CD4-positive, alpha-beta T cell treated with Interleukin-21 for 1 hour (primary cell): ENCODE measurements around the gene FOXO3.

Experiments used
- DNase-seq: peaks from one replicate; pipeline ENCODE4 v3.0.0-alpha.2; 2020

The FOXO3 gene

DNA sequence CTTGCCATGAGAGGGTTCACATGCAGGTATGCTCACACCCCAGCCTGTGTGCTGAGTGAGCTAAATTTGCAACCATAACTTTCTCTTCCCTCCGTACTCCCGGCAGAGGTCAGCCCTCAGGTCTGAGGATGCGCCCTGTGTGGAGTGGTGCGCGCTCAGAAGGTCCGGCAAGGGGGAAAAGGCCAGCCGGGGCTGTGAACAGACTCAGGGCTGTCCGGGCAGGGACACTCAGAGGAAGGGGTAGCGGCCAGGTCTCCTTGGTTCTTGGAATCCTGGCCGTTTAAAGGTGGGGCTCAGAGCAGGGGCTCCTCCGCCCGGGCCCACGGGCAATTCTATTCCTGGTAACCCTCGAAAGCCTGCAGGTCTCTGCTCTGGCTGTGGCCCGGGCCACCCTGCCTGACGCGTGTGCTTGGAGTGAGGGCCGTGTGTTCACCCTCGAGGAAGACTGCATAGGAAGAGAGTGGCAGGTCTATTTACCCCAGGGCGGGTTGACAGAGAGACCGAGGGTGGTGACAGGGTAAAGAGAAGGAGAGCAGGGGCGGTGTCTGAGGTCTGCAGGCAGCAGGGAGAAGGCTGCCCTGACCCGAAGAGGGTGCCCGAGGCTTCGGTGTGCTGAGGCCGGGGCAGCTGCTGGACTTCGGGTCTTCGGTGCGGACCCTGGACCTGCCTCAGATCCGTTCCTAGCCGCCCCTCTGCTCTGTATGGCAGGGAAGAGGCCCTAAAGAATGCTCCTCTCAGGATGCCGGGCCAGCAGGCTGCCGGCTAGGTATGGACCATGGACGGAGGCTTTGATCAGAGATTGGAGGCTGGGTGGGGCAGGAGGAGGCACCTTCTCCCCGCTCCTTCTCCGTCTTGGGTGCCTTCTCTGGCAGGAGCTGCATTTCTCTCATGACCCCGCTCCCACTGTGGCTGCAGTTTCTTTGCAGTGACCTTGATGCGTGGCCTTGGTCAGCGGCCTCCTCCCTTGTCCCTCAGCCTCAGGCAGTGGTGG lies 156.4 kb downstream of the FOXO3 start:
- no peak for DNase-seq

DNA sequence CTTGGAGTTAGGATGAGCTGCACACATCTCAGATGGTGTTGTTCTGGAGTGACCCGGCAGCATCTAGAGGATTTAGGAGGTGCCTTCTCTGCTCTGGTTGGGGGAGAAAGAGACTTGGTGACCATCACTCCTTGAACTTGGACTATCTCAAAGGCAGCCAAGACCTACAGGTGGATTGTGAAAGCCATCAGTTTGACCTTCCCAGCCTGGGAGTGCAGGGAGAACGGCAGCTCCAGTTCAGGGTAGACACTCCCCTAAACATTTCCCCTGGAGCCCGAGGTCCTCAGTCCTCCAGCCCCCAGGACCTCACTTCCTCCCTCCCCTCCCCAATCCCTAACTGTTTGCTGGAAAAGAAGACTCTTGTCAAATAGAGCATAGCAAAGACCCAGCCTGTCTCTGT lies 158.8 kb downstream of the FOXO3 start:
- no peak for DNase-seq

DNA sequence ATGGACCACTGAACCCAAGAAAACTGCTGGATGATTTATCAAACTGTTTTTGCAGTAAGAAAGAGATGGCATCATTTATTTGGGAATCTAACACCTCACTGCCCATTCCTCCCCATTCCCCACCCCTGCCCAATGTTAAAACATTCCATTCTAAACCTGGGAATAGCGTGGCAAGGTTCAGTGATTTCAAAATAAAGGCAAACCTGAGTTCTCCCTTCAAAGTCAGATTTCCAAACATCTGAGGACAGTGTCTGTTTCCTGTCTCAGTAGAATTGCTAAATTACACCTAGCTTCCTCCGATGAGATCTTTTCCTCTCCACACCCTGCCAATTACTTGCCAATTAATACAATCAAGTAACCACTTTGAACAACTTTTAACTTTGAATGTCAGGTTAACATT lies 160.1 kb downstream of the FOXO3 start:
- DNase-seq, result no peak

DNA sequence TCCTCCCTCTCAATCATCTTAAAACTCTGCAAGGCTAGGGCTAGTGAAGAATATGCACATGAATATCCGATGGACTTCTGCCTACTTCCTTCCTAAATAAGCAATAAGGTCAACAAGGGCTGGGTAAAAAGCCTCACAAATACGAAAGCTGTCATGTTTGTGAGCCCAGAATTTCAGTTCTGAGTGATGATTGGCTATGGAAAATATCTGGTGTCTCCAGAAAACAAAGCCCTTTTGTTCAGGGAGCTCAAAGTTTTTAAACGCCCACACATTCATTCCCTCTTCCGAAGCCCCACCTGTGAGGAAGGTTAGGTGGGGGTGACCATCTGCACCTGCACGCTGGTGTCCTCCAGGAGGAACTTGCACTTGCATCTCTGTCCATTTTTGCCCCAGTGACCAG lies 160.6 kb downstream of the FOXO3 start:
- DNase-seq, result no peak

DNA sequence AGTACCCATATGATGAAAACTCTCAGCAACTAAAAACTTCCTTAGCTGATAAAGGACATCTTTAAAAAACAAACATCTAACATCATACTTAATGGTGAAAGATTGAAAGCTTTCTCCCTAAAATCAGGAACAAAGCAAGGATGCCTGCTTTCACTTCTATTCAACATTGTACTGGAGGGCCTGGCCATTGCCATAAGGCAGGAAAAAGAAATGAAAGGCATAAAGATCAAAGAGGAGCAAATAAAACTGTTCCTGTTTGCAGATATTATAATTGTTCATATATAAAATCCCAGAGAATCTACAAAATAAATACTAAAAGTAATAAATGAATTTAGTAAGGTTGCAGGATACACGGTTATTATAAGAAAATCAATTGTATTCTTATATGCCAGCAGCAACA lies 162.9 kb downstream of the FOXO3 start:
- DNase-seq, result no peak

DNA sequence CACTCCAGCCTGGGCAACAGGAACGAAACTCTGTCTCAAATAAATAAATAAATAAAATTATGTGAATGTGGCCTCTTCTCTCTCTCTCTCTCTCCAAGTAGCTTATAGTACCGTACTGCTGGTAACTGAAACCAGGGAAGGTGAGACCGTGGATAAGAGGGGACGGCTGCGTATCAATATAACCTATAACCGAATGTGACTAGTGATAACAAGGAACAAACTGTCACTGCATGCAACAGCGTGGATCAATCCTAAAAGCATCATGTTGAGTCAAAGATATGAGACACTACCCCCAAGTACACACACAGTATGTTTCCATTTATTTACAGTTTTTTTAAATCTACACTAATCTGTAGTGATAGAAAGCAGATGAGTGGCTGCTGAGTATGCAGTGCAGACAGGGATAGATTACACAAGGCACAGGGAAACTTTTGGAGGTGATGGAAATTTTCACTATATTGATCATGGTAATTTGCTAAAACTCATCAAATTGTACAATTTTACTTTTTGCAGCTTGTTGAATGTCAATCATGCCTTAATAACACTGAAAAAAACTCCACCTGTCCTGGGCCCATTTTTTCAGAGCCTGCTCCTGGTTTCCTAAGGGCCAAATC lies 166.1 kb downstream of the FOXO3 start:
- DNase-seq, result no peak

DNA sequence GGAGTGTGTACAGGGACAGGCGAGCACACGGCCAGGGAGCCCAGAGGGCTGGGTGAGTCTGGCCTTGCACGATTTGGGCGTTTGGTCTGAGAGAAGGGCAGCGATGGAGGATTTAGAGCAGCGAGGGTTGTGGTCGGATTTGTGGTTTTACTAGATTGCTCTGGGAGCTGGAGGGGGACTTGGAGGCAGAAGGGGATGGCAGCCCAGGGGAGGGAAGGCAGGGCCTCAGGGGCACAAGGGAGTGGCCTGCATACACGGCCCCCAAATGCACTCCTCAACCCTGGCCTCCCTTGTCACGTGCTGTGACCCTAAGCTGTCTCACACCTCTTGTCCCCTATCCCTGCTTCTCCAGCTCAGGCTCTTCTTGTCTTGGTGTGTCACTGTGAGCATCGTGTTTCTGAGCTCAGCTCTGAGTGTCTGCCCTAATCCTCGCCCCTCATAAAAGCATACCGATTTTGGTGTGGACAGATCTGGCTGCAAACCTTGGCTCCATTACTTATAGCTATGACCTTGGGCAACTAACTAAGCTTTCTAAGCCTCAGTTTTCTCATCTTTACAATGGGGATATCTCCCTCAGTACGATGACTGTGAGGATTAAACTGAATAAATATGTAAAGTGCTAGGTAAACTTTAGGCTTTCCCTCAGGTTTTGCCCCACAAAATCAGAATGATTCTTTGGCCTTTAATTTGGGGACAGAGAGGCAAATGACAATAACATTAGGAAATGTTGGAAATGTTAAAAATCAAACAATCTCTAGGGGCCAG lies 167.4 kb downstream of the FOXO3 start:
- no peak for DNase-seq

DNA sequence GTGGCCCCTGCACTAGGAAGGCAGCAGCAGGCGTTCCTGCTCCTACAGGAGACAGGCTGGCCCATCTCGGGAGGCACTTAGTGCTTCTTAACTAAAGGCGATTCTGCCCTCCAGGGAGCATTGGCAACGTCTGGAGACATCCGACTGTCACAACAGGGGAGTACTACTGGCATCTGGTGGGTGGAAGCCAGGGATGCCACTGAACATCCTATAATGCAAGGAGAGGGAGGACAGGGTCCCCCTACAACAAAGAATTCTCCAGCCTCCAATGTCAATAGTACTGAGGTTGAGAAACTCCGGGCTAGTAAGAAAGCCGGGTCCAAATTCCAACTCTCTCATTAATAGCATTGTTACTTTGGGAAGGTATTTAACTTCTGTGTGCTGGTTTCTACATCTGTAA lies 168.1 kb downstream of the FOXO3 start:
- DNase-seq, result no peak

DNA sequence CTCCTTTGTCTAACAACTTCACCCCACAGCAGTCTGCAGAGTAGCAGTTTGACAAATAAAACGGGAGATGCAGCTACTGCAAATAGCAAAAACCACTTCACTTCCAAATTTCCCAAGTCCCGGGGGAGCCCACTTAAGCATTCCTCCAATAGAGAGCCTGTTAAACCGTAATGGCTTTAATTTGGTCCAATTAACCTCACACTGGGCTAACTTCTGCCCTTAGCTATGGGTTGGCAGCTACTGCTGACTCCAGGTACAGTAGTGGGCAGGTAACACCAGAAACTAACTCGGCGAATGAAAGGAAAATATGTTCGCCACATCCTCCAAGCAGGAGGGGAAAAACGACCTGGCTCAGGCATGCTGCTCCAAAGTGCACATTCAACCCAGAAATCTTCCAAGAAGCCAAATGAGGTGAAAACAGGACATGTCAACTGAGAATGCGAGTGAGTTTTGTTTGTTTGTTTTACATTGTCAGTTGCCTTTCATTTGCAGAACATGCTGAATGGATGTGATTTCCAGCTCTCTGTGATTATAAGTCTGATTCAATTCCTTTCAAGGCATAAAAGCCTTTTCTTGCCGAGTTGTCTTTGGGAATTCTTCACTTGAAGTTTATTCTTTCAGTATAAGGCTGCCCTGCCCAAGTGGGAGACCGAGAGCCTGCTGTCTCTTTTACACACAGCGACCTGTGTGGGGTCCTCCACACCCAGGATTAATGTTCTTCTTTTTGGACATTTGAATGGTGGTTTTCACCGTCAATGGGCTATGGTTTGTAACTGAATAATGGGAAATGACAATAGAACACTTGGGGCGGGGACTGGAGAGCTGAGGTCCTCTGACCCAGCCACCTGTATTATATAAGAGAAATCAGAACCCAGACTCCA lies 170.2 kb downstream of the FOXO3 start:
- no peak for DNase-seq

DNA sequence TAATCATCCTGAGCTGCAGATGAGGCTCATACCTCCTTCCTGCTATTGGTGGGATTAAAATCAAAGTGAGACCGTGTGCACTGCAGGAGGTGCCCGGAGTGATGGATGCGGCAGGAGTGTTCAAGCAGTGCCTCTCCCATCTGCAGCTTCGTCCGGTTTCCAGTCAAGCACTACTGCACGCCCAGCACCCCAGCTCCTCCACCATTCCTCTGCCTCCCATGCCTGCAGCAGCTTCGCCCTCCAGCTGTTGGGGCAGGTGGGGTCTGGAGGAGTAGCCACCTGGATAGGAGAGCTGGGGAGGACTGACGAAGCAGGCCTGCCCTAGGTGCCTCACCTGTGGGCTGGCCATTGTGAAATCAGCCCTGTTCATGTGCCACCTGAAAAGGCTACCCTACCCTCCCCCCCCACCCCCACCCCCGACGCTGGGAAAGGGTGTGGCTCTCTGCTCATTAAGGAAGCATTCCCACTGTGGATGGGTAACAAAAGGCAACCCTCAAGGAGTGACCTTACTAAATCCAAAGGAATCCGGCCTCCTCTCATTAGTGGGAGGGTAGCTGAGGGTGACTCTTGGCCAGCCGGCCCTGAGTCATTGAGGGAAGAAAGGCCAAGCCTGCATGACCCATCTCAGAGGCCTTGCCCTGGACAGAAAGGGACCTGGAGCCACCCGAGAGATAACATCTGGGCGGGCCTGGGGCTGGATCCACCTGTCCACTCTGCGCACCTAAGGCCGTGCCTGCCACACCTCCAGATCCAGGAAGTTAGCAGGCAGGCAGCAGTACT lies 171.6 kb downstream of the FOXO3 start:
- no peak for DNase-seq

DNA sequence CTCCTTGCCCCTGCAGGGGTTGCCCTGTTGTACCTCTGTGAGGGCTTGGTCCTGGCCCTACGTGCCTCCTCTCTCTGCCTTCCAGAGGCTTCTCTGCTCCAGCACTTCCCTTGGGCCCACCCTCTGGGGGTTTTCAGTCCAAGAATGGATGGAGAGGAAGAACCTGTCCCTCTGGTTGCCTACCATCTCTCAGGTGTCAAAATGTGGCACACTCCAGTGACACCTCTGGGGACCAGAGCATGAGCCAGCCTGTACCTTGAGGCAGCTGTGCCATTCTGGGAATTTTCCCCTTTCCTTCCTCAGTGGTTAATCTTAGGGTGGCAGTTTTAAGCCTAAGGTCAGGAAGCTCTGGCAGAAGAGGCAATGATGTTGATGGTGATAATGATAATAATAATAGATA lies 172.3 kb downstream of the FOXO3 start:
- no peak for DNase-seq

DNA sequence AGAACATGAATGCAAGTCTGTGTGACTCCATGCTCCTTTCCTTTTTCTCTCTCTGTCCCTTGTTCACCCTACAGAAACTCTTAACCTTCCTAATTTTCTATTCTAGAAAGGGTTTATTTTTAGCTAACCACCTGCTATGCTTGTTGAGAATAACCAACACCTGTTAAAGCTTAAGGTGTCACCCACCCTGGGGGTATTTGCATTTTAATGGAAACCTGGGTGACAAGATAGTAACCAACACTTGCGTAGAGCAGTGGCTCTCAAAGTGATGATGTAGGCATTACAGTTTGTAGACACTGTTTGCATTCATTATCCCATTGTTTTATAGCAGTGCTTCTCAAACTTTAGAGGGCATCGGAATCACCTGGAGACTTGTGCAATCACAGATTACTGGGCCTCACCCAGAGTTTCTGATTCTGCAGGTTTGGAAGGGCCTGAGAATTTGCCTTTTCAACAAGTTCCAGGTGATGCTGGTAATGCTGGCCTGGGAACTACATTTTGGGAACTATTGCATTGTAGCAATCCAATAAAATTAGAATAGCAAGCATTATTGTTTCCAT lies 173.1 kb downstream of the FOXO3 start:
- DNase-seq, result no peak
